ENCODE data around the gene OAS3. TPM values are rescaled to one million over a fixed set of nuclear protein-coding genes. Genes with fewer than 3 reads are reported as not detected.

OAS3 gene
- total RNA-seq, 1 experiment from 2014 or later, result 0.45 TPM

DNA sequence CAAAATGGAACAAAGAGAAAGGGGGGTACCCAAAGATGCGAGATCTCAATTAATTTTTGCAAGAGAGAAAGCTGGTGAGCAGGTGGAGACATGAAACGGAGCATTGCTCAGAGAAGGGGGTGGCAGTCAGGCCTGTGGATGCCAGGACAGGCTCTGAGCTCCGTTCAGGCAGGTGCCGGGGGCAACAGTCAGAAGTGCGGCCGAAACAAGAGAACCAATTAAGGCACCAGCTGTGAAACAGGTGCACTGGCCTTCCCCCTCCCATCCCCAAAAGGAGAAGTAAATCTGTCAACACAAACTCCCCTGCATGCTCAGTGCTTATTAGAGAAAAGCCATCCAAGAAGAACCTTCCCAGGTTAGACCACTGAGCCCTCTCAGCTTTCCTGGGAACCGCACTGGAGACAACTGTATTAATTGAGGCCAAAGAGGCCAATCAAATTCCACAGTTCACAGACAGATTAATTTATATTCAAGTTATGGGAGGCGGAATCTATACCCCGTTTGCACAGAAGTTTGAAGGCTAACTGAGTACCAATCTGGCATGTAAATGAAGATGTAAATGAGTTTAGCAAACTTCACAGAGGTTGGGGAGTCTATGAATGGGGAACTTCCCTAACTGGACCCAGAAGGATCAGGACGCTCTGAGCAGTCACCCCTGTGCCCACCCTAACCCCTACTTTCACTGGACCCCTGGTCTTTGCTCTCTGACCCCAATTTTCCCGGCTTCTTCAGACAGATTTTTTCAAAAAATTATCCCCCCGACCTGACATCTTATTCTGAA is 60.9 kb downstream of the OAS3 start:
- Histone ChIP-seq H3K4me3 (no peak overlapping the region), H3K4me1 (no peaks in the 10 kb centered on the region), H3K27me3 (no peaks in the 10 kb centered on the region), H3K9me3 (replicated peaks) (no peaks in the 10 kb centered on the region), H3K27ac (no peak overlapping the region), H3K36me3 (no peaks in the 10 kb centered on the region)
- no peak for DNase-seq

- Histone ChIP-seq H3K9me3 (replicated peaks) (no peaks in the 10 kb centered on the region), H3K4me3 (no peak overlapping the region), H3K4me1 (no peaks in the 10 kb centered on the region), H3K27ac (no peak overlapping the region), H3K27me3 (no peaks in the 10 kb centered on the region), H3K36me3 (no peaks in the 10 kb centered on the region)
- DNase-seq, result no peak
Measured at GRCh38 chr12:113000433-113000832, 62.2 kb downstream of the OAS3 start.

- Histone ChIP-seq H3K27me3 (no peaks in the 10 kb centered on the region), H3K27ac (no peak overlapping the region), H3K9me3 (replicated peaks) (no peaks in the 10 kb centered on the region), H3K4me1 (no peaks in the 10 kb centered on the region), H3K36me3 (no peaks in the 10 kb centered on the region), H3K4me3 (no peak overlapping the region)
- DNase-seq, result no peak
Measured at GRCh38 chr12:113002155-113002554, 63.9 kb downstream of the OAS3 start.

DNA sequence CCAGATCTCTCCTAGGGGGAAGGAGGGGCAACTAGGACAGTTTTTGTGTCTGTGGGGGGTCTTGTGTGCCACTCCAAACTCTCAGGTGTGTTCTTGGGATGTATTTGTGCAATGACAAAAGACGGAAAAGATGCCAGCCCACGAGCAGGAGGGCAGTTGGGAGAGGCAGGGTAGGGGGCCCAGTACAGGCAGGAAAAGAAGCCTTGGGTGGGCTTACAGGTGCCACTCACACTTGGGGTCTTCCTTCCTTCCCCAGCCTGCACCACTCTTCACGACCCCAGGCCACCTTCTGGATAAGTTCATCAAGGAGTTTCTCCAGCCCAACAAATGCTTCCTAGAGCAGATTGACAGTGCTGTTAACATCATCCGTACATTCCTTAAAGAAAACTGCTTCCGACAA is 64.4 kb downstream of the OAS3 start:
- H3K9me3 ChIP-seq (replicated peaks), result no peaks in the 10 kb centered on the region
- H3K36me3 ChIP-seq, result no peaks in the 10 kb centered on the region
- H3K4me3 ChIP-seq, result no peak overlapping the region
- H3K27me3 ChIP-seq, result no peaks in the 10 kb centered on the region
- H3K27ac ChIP-seq, result no peak overlapping the region
- no peaks in the 10 kb centered on the region for H3K4me1 ChIP-seq
- DNase-seq, result no peak

GRCh38 chr12:113003636-113004035 is 65.4 kb downstream of the OAS3 start:
- no peaks in the 10 kb centered on the region for H3K36me3 ChIP-seq
- no peaks in the 10 kb centered on the region for H3K4me1 ChIP-seq
- H3K4me3 ChIP-seq, result no peak overlapping the region
- H3K27me3 ChIP-seq, result no peaks in the 10 kb centered on the region
- DNase-seq, result no peak
- H3K9me3 ChIP-seq (replicated peaks), result no peaks in the 10 kb centered on the region
- no peak overlapping the region for H3K27ac ChIP-seq

DNA sequence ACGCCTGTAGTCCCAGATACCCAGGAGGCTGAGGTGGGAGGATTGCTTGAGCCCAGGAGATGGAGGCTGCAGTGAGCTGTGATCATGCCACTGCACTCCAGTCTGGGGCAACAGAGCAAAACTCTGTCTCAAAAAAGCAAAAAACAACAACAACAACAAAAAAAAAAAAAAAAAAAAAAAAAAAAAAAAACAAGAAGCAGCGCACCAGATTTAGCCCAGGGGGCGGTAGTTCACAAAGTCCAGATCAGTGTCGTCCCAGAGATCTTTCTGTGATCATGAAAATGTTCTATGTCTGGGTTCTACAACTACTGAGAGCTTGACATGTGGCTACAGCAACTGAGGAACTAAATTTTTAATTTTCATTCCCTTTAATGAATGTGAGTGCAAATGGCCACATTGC is 67.5 kb downstream of the OAS3 start:
- H3K9me3 ChIP-seq (replicated peaks), result no peaks in the 10 kb centered on the region
- no peaks in the 10 kb centered on the region for H3K27me3 ChIP-seq
- no peak overlapping the region for H3K4me3 ChIP-seq
- no peaks in the 10 kb centered on the region for H3K4me1 ChIP-seq
- no peak overlapping the region for H3K27ac ChIP-seq
- no peaks in the 10 kb centered on the region for H3K36me3 ChIP-seq
- DNase-seq, result no peak

DNA sequence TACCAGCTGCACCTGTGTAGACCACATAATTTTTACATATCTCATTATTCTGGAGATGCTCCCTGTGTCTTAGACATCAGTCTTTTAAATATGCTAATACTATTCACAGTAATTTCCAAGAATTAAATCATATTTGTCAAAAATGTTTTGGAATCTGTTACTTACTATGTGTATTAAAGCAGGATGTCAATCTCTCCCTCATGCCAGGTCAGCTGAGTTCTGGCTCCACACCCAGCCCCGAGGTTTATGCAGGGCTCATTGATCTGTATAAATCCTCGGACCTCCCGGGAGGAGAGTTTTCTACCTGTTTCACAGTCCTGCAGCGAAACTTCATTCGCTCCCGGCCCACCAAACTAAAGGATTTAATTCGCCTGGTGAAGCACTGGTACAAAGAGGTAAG is 67.9 kb downstream of the OAS3 start:
- Histone ChIP-seq H3K36me3 (no peaks in the 10 kb centered on the region), H3K4me3 (no peak overlapping the region), H3K27me3 (no peaks in the 10 kb centered on the region), H3K4me1 (no peaks in the 10 kb centered on the region), H3K9me3 (replicated peaks) (no peaks in the 10 kb centered on the region), H3K27ac (no peak overlapping the region)
- no peak for DNase-seq

GRCh38 chr12:113006641-113007040 is 68.4 kb downstream of the OAS3 start:
- DNase-seq, result no peak
- no peaks in the 10 kb centered on the region for H3K9me3 ChIP-seq (replicated peaks)
- H3K4me3 ChIP-seq, result no peak overlapping the region
- H3K36me3 ChIP-seq, result no peaks in the 10 kb centered on the region
- H3K27me3 ChIP-seq, result no peaks in the 10 kb centered on the region
- H3K4me1 ChIP-seq, result no peaks in the 10 kb centered on the region
- H3K27ac ChIP-seq, result no peak overlapping the region

DNA sequence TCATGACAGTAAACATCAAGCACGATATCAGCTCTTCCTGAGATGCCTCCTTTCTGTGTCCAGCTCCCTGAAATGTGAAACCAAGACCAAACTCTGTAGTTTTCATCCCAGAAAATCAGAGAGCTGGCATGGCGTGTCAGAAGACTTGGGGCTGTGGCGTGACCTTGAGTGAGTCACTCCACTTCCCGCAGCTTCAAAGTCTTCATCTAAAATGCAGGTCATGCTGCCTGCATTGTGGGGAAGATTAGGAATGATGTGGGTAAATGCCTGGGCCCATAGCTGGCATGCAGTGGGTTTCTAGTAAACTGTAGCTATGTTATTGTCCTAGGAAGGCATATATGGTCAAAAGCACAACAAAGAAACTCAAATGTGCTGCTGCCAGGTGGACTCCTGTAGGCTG is 68.9 kb downstream of the OAS3 start:
- DNase-seq, result no peak
- Histone ChIP-seq H3K4me3 (no peak overlapping the region), H3K9me3 (replicated peaks) (no peaks in the 10 kb centered on the region), H3K27me3 (no peaks in the 10 kb centered on the region), H3K27ac (no peak overlapping the region), H3K4me1 (no peaks in the 10 kb centered on the region), H3K36me3 (no peaks in the 10 kb centered on the region)

DNA sequence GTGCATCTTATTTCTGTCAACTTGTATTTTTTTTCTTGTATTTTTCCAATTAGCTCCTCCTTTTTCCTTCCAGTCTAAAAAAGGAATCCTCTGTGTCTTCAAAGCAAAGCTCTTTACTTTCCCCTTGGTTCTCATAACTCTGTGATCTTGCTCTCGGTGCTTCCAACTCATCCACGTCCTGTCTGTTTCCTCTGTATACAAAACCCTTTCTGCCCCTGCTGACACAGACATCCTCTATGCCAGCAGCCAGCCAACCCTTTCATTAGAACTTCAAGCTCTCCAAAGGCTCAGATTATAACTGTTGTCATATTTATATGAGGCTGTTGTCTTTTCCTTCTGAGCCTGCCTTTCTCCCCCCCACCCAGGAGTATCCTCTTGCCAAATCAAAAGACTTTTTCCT is 72.4 kb downstream of the OAS3 start:
- Histone ChIP-seq H3K4me3 (no peak overlapping the region), H3K27me3 (0 out of 2 replicates have a peak, but pooled peaks cover 5% of the 10 kb centered on the region), H3K27ac (no peak overlapping the region), H3K36me3 (no peaks in the 10 kb centered on the region), H3K4me1 (no peaks in the 10 kb centered on the region), H3K9me3 (replicated peaks) (no peaks in the 10 kb centered on the region)
- no peak for DNase-seq

DNA sequence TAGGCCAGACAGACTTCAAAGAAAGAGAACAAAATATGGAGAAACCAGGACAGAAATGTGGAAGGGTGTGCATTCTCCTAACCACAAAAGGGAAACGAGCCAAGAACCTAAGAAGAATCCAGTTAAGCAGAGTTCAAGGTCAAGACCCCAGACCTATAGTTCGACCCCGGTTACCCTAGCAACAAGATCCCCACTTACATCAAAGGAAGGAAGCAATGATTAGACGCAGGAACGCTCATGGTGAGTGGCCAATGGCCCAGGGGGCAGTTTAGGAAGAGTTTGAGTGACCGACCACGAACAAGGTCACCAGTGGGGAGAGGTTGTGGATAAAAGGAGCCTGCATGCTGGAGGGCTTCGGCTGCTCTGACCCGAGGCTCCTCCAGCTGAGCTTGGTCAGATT is 76.3 kb downstream of the OAS3 start:
- no peaks in the 10 kb centered on the region for H3K36me3 ChIP-seq
- H3K27ac ChIP-seq, result no peak overlapping the region
- no peaks in the 10 kb centered on the region for H3K9me3 ChIP-seq (replicated peaks)
- no peak for DNase-seq
- 0 out of 2 replicates have a peak, but pooled peaks cover 5% of the 10 kb centered on the region for H3K27me3 ChIP-seq
- H3K4me3 ChIP-seq, result no peak overlapping the region
- H3K4me1 ChIP-seq, result no peaks in the 10 kb centered on the region

GRCh38 chr12:113016796-113017195 is 78.5 kb downstream of the OAS3 start:
- no peaks in the 10 kb centered on the region for H3K36me3 ChIP-seq
- DNase-seq, result no peak
- H3K27me3 ChIP-seq, result 0 out of 2 replicates have a peak, but pooled peaks cover 5% of the 10 kb centered on the region
- H3K4me1 ChIP-seq, result no peaks in the 10 kb centered on the region
- H3K4me3 ChIP-seq, result no peak overlapping the region
- no peaks in the 10 kb centered on the region for H3K9me3 ChIP-seq (replicated peaks)
- no peak overlapping the region for H3K27ac ChIP-seq

GRCh38 chr12:113019025-113019424 is 80.8 kb downstream of the OAS3 start:
- Histone ChIP-seq H3K4me3 (no peak overlapping the region), H3K27ac (no peak overlapping the region), H3K36me3 (no peaks in the 10 kb centered on the region), H3K27me3 (0 out of 2 replicates have a peak, but pooled peaks cover 5% of the 10 kb centered on the region), H3K9me3 (replicated peaks) (no peaks in the 10 kb centered on the region), H3K4me1 (no peaks in the 10 kb centered on the region)
- no peak for DNase-seq

DNA sequence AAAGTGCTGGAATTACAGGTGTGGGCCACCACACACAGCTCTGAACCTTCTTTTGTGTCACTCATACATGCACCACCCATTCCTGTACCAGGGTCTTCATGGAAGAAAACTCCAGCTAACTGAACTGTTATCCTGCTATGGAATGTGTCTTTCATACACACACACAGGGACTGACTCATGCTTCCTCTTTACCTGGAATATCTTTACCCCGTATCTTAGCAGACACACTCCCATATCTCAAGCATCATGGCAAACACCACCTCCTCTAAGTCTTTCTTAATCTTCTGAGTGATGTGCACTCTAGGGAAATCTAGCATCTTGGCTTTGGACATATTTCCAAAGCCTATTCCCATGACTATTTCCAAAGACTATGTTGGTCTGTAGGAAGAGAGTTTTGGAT is 83.2 kb downstream of the OAS3 start:
- H3K4me3 ChIP-seq, result no peak overlapping the region
- H3K4me1 ChIP-seq, result no peaks in the 10 kb centered on the region
- H3K27me3 ChIP-seq, result no peaks in the 10 kb centered on the region
- H3K9me3 ChIP-seq (replicated peaks), result no peaks in the 10 kb centered on the region
- no peak for DNase-seq
- no peak overlapping the region for H3K27ac ChIP-seq
- H3K36me3 ChIP-seq, result no peaks in the 10 kb centered on the region

Data from SJCRH30 (cell line).